OCI-LY7 (cell line): ENCODE measurements around the gene CTNNBL1. TPM values are rescaled to one million over a fixed set of nuclear protein-coding genes. Genes with fewer than 3 reads are reported as not detected.

ENCODE experiments used
- BruUV-seq: library from RNA; stranded (reverse); fragments of 400-500 nt; replicated peaks from 2 replicates; lab custom pipeline; 2021; lab: Mats Ljungman, UMichigan
- CTCF ChIA-PET: fragments of 300-600 bp; sonication (Branson Sonifier 250); formaldehyde crosslinking; loops from one replicate; lab custom pipeline; 2022; ENCODE audit warnings: antibody characterized with exemption; ENCODE audit not compliant: unreplicated experiment; lab: Charles Lee
- POLR2A ChIA-PET: fragments of 300-600 bp; sonication (Branson Sonifier 250); formaldehyde crosslinking; loops from one replicate; lab custom pipeline; 2022; ENCODE audit warnings: antibody characterized with exemption; lab: Charles Lee
- DNase-seq: peaks from one replicate; pipeline ENCODE4 v3.0.0-alpha.2; 2015; ENCODE audit warnings: low spot score
- H2AFZ ChIP-seq: fragments of 200-600 bp; sonication (generic), shearing (Covaris generic); 2 replicates; pipeline ENCODE4 v1.6.1; 2014; ENCODE audit warnings: mild to moderate bottlenecking, antibody characterized with exemption, low read length, moderate library complexity
- H3K27ac ChIP-seq: fragments of 200-600 bp; sonication (generic); 2 replicates; pipeline ENCODE4 v1.5.1; 2014; ENCODE audit warnings: mixed run types, low read depth, mild to moderate bottlenecking, moderate library complexity, low read length, inconsistent platforms; ENCODE audit not compliant: poor library complexity, severe bottlenecking
- H3K36me3 ChIP-seq: fragments of 200-600 bp; sonication (generic); 2 replicates; pipeline ENCODE4 v1.6.1; 2014; ENCODE audit warnings: mild to moderate bottlenecking, antibody characterized with exemption, low read length, moderate library complexity, mixed read lengths; ENCODE audit not compliant: insufficient read depth
- H3K4me1 ChIP-seq: fragments of 200-600 bp; sonication (generic); 2 replicates; pipeline ENCODE4 v1.5.1; 2014; ENCODE audit warnings: mild to moderate bottlenecking, low read length; ENCODE audit not compliant: insufficient read depth, poor library complexity, severe bottlenecking
- H3K4me2 ChIP-seq: fragments of 200-600 bp; sonication (generic); 2 replicates; pipeline ENCODE4 v1.6.1; 2014; ENCODE audit warnings: mild to moderate bottlenecking, low read length
- H3K4me3 ChIP-seq: fragments of 200-600 bp; sonication (generic); 2 replicates; pipeline ENCODE4 v1.5.1; 2014; ENCODE audit warnings: mild to moderate bottlenecking, low read depth, low read length; ENCODE audit not compliant: poor library complexity, severe bottlenecking
- H3K79me2 ChIP-seq: fragments of 200-600 bp; sonication (generic); 2 replicates; pipeline ENCODE4 v1.6.1; 2016; ENCODE audit warnings: low read depth, mild to moderate bottlenecking, low read length, moderate library complexity, mixed read lengths; ENCODE audit not compliant: insufficient read depth
- H3K9me2 ChIP-seq: fragments of 200-600 bp; sonication (generic); 2 replicates; pipeline ENCODE4 v1.6.1; 2016; ENCODE audit warnings: mild to moderate bottlenecking, low read length, mixed read lengths; ENCODE audit not compliant: insufficient read depth
- H3K9me3 ChIP-seq: fragments of 200-600 bp; sonication (generic); 2 replicates; pipeline ENCODE4 v1.6.1; 2014; ENCODE audit warnings: mild to moderate bottlenecking, mixed run types, low read length, mixed read lengths
- H4K20me1 ChIP-seq: fragments of 200-600 bp; sonication (generic); 2 replicates; pipeline ENCODE4 v1.6.1; 2014; ENCODE audit warnings: mild to moderate bottlenecking, antibody characterized with exemption, low read length, moderate library complexity, mixed read lengths; ENCODE audit not compliant: insufficient read depth
- CTCF ChIP-seq: fragments of 200-600 bp; sonication (generic); conservative IDR thresholded peaks from 2 replicates; pipeline ENCODE4 v1.5.1; 2014; ENCODE audit warnings: mild to moderate bottlenecking, antibody characterized with exemption, low read length, moderate library complexity, mixed read lengths
- EZH2phosphoT487 ChIP-seq: fragments of 200-600 bp; sonication (generic); IDR thresholded peaks from 2 replicates; pipeline ENCODE4 v1.6.1; 2018; ENCODE audit warnings: low read depth, borderline replicate concordance, mild to moderate bottlenecking, mixed run types, antibody characterized with exemption, low read length, moderate library complexity, mixed read lengths
- intact Hi-C: fragments of 100-400 bp; cut with micrococcal nuclease; formaldehyde crosslinking; loops from one replicate; pipeline ENCODE4 v1.10.0; 2022; ENCODE audit not compliant: unreplicated experiment
- total RNA-seq, 2 experiments: library from RNA; depleted of rRNA in 1 of 2; stranded (reverse); fragments of >200 nt in 1 of 2; shearing (Covaris generic) in 1 of 2; gene quantifications; 2 replicates each; pipeline ENCODE4 v1.2.3, GENCODE V29; 2014 to 2022

The CTNNBL1 gene
- total RNA-seq, 2 experiments from 2014 or later = 38.0 to 90.0 TPM

- H3K36me3 ChIP-seq = peaks cover 25% of the 10 kb centered on the region
- no peaks in the 10 kb centered on the region for H3K9me3 ChIP-seq
- no peaks in the 10 kb centered on the region for H3K9me2 ChIP-seq
- H3K4me2 ChIP-seq = no peak overlapping the region
- no peaks in the 10 kb centered on the region for H3K79me2 ChIP-seq
- no peak overlapping the region for H3K27ac ChIP-seq
- ChIA-PET CTCF (no interaction called here), POLR2A (no interaction called here)
- intact Hi-C loops = no loop called here
- no peaks in the 10 kb centered on the region for H4K20me1 ChIP-seq
- peaks cover 42% of the 10 kb centered on the region for H3K4me1 ChIP-seq
- no peak overlapping the region for H2AFZ ChIP-seq
- BruUV-seq = no TSS peak
- TF ChIP-seq EZH2phosphoT487 = no peak
- TF ChIP-seq CTCF = no peak
- no peak for DNase-seq
- H3K4me3 ChIP-seq = no peak overlapping the region
These were observed 108.1 kb downstream of the CTNNBL1 start for GRCh38 chr20:37801921-37802320.

GRCh38 chr20:37803438-37804307, 109.8 kb downstream of the CTNNBL1 start:
- H3K9me2 ChIP-seq = no peaks in the 10 kb centered on the region
- intact Hi-C loops = loop anchor here (1.0 kb wide), 1 partner anchor 57 kb away; no protein-coding TSS in a partner anchor
- H3K4me3 ChIP-seq = peak overlapping the region; percentile 46
- H3K27ac ChIP-seq = peak overlapping the region; percentile 90
- H3K79me2 ChIP-seq = no peaks in the 10 kb centered on the region
- ChIA-PET POLR2A (interaction anchor here (1.0 to 1.6 kb wide), 4 partner anchors 9 to 29 kb away, joined by 3 to 6 read pairs (median 4); no protein-coding TSS in a partner anchor), CTCF (no interaction called here)
- no peaks in the 10 kb centered on the region for H4K20me1 ChIP-seq
- peak overlapping the region; percentile 77 for H2AFZ ChIP-seq
- DNase-seq = peak; percentile 83
- no TSS peak for BruUV-seq
- H3K4me1 ChIP-seq = peaks cover 49% of the 10 kb centered on the region
- H3K4me2 ChIP-seq = peak overlapping the region; percentile 81
- TF ChIP-seq EZH2phosphoT487 = no peak
- no peak for TF ChIP-seq CTCF
- H3K36me3 ChIP-seq = peaks cover 34% of the 10 kb centered on the region
- no peaks in the 10 kb centered on the region for H3K9me3 ChIP-seq
